Transverse colon (tissue), 4 donors: ENCODE results near the gene SRPK2. TPM values are rescaled to one million over a fixed set of nuclear protein-coding genes. Genes with fewer than 3 reads are reported as not detected.
A peak's percentile ranks its signal among the peaks of the same experiment; 100 is the strongest.
"Not testable (repeated sequence)": the region's sequence is repeated elsewhere in the genome, so short reads cannot be mapped to it uniquely, and the experiment has no call there.

Experiments
- DNase-seq: peaks from one replicate; pipeline ENCODE4 v3.0.0-alpha.2; 2019
- H3K27ac ChIP-seq, 4 donors: fragments of 200-600 bp; sonication (generic); 2 replicates each; pipeline ENCODE4 v1.5.1; 2016 to 2018; ENCODE audit warnings: inconsistent platforms in 4 of 4
- H3K27me3 ChIP-seq: fragments of 200-600 bp; sonication (generic); 2 replicates; pipeline ENCODE4 v1.5.1; 2017; ENCODE audit warnings: inconsistent platforms
- H3K36me3 ChIP-seq, 4 donors: fragments of 200-600 bp; sonication (generic); 2 replicates each; pipeline ENCODE4 v1.5.1; 2017 to 2019; ENCODE audit warnings: inconsistent platforms in 4 of 4
- H3K4me1 ChIP-seq, 4 donors: fragments of 200-600 bp; sonication (generic); 2 replicates each; pipeline ENCODE4 v1.5.1; 2017 to 2020; ENCODE audit warnings: inconsistent platforms in 4 of 4
- H3K4me3 ChIP-seq, 4 donors: fragments of 200-600 bp; sonication (generic); 1 replicate in 1 of 4; 2 replicates in 3 of 4; pipeline versions ENCODE4 v1.5.1 to v1.6.1; 2017 to 2019; ENCODE audit warnings: inconsistent platforms in 4 of 4
- H3K9me3 ChIP-seq, 2 donors: fragments of 200-600 bp; sonication (generic); 2 replicates each; pipeline ENCODE4 v1.5.1; 2017 to 2019; ENCODE audit warnings: inconsistent platforms in 2 of 2
- EP300 ChIP-seq: sonication (generic); formaldehyde crosslinking; IDR thresholded peaks from one replicate; pipeline ENCODE4 v1.6.1; 2017; ENCODE audit warnings: antibody characterized with exemption, low read depth
- POLR2A ChIP-seq: fragments of 450-650 bp; IDR thresholded peaks from one replicate; pipeline ENCODE4 v1.6.1; 2016; ENCODE audit warnings: antibody characterized with exemption, mild to moderate bottlenecking, moderate library complexity
- POLR2AphosphoS5 ChIP-seq, 3 donors: sonication (generic); formaldehyde crosslinking; IDR thresholded peaks; one replicate each; pipeline ENCODE4 v1.6.1; 2016; ENCODE audit warnings: antibody characterized with exemption in 3 of 3
- WGBS, 2 donors: methylation state at CpG; one replicate each; pipeline ENCODE4 v1.1.5; 2018; ENCODE audit warnings: low coverage in 1 of 2; 5-methylcytosine and 5-hydroxymethylcytosine counted together
- in situ Hi-C, 4 donors: fragments of 200-750 bp; cut with MboI; loops; one replicate each; pipeline versions ENCODE4 v1.15.0 to v1.15.1; 2017; ENCODE audit warnings: low sequenced_read_pairs in 3 of 4, low pct_ligation_motif_present in 1 of 4, low pct_unique_long_range_greater_than_20kb in 1 of 4
- intact Hi-C: fragments of 100-400 bp; cut with DNase I; formaldehyde crosslinking; loops from one replicate; pipeline ENCODE4 v1.15.1; 2023; ENCODE audit warnings: low total_unique reads
- total RNA-seq, 4 donors: library from RNA; depleted of rRNA; stranded (reverse); fragments of >200 nt; gene quantifications; one replicate each; pipeline ENCODE4 v1.1.0, GENCODE V29; 2016
- TF ChIP-seq, protein P1 (sequence below), 5 experiments: fragments of 200-600 bp in 3 of 5; fragments of 450-650 bp in 2 of 5; sonication (generic) in 3 of 5; IDR thresholded peaks; 1 replicate in 2 of 5; 2 replicates in 3 of 5; pipeline ENCODE4 v1.5.1; 2016 to 2017; ENCODE audit warnings: antibody characterized with exemption in 5 of 5, inconsistent platforms in 3 of 5, mild to moderate bottlenecking in 2 of 5, moderate library complexity in 1 of 5

Gene SRPK2
- total RNA-seq, 4 donors from 2014 or later, result 18.3 to 93.1 (median 43.8) TPM

DNA sequence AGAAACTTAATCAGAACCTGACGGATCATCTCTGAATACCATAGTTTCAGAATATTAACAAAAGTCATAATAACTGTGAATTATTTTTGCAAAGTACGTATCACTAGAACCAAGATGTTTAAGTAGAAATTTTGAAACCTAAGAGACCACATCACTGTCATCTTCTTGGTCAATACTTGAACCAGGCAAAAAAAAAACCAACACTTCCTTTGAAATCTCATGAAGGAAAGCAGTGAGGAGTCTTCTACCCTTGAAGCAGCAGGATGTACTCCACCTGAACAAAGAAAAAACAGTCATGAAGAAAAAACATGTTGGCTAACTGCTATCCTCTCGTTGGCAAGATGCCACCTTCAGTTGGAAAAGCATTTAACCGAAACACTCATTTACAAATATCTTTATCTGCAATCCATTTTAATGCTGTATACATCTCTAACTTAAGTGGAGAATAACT is 82.4 kb downstream of the SRPK2 start:
- Histone ChIP-seq H3K27ac (no peak overlapping the region), H3K36me3 (no peaks in the 10 kb centered on the region), H3K4me3 (no peak overlapping the region), H3K27me3 (no peaks in the 10 kb centered on the region), H3K9me3 (no peaks in the 10 kb centered on the region), H3K4me1 (peaks cover 0 to 38% (median 23%) of the 10 kb centered on the region in 4 donors)
- intact Hi-C loops (no loop called here), in situ Hi-C loops (no loop called here)
- DNase-seq, result no peak
- 52 to 56% methylated on average over 4 of the region's 4 CpGs for WGBS, 2 donors
- TF ChIP-seq EP300, result no peak
- TF ChIP-seq, protein P1, sequence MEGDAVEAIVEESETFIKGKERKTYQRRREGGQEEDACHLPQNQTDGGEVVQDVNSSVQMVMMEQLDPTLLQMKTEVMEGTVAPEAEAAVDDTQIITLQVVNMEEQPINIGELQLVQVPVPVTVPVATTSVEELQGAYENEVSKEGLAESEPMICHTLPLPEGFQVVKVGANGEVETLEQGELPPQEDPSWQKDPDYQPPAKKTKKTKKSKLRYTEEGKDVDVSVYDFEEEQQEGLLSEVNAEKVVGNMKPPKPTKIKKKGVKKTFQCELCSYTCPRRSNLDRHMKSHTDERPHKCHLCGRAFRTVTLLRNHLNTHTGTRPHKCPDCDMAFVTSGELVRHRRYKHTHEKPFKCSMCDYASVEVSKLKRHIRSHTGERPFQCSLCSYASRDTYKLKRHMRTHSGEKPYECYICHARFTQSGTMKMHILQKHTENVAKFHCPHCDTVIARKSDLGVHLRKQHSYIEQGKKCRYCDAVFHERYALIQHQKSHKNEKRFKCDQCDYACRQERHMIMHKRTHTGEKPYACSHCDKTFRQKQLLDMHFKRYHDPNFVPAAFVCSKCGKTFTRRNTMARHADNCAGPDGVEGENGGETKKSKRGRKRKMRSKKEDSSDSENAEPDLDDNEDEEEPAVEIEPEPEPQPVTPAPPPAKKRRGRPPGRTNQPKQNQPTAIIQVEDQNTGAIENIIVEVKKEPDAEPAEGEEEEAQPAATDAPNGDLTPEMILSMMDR (IDR thresholded peaks at IDR 0.05), result no peak
- no peak for TF ChIP-seq POLR2AphosphoS5 (IDR thresholded peaks at IDR 0.05)
- no peak for TF ChIP-seq POLR2A

DNA sequence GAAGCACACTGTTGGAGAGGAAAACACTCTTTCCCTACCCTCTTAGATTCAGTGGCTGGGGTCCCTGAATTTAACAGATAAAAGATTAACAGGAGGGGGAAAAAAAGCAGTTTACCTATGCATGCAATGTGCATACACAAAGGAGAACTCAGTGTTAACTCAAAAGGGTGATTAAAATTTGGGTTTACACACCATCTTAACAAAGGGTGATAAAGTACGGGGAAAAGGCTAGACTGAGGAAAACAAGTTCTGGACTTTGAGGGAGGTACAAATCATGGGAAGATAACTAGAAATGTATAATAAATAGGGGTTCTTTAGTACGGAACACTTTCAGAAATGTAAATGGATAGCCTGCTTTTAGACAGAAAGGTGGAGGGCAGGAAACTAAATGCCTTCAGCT is 83.1 kb downstream of the SRPK2 start:
- no peak for DNase-seq
- TF ChIP-seq EP300, result no peak
- TF ChIP-seq, protein P1 (IDR thresholded peaks at IDR 0.05), result no peak
- no peak for TF ChIP-seq POLR2AphosphoS5 (IDR thresholded peaks at IDR 0.05)
- no peak for TF ChIP-seq POLR2A
- H3K27ac ChIP-seq, result no peak overlapping the region
- 88 to 90% methylated on average over 2 of the region's 2 CpGs for WGBS, 2 donors
- H3K27me3 ChIP-seq, result no peaks in the 10 kb centered on the region
- intact Hi-C loops (no loop called here), in situ Hi-C loops (no loop called here)
- no peaks in the 10 kb centered on the region for H3K9me3 ChIP-seq
- H3K36me3 ChIP-seq, result no peaks in the 10 kb centered on the region
- H3K4me3 ChIP-seq, result no peak overlapping the region
- peaks cover 0 to 38% (median 23%) of the 10 kb centered on the region in 4 donors for H3K4me1 ChIP-seq

DNA sequence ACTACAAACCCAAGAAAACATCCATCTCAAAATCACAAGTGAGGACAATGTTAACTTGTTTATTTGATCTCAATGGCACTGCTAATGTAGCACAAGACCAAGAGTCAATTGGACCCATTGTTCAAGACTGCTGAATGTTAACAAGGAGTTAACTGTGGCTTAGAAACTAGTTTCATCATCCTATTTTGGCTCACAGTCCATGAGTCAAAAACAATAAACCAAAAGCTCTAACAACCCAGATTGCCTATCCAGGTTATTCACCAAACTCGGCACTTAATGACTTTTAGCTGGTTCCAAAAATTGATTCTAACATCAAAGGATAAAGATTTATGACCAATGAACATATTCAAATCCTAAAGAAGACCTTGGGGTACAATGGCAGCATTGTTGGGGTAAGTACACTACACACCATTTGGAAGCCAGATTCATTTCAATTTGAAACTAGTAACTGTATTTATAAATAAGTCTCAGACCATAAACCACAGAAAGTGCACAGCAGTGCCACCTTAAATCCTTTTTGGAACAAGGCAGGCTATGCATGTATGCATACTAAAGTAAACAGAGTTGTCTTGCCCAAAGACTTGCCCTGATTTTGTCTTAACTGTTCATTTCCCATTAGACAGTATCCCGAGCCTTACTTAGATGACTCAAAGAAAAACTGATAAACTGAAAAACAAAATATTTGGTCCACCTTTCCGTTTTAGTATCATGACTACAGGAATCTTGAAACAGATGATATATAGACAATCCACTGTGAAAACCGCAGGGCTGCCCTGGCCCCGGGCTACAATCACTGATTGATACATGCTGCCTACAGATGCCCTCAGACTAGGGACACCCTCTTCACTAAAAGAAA is 84.5 kb downstream of the SRPK2 start:
- Histone ChIP-seq H3K27ac (peak overlapping the region in 2 of 4 donors; percentile 3 to 18), H3K27me3 (no peaks in the 10 kb centered on the region), H3K9me3 (no peaks in the 10 kb centered on the region), H3K4me1 (peaks cover 0 to 32% (median 21%) of the 10 kb centered on the region in 4 donors), H3K4me3 (no peak overlapping the region), H3K36me3 (no peaks in the 10 kb centered on the region)
- no peak for DNase-seq
- 16% methylated on average over 4 to 5 of the region's 5 CpGs for WGBS, 2 donors
- TF ChIP-seq EP300 (no peak), POLR2A (no peak), POLR2AphosphoS5 (IDR thresholded peaks at IDR 0.05) (no peak)
- TF ChIP-seq, protein P1 (IDR thresholded peaks at IDR 0.05), result no peak
- intact Hi-C loops, result no loop called here
- in situ Hi-C loops, result no loop called here

DNA sequence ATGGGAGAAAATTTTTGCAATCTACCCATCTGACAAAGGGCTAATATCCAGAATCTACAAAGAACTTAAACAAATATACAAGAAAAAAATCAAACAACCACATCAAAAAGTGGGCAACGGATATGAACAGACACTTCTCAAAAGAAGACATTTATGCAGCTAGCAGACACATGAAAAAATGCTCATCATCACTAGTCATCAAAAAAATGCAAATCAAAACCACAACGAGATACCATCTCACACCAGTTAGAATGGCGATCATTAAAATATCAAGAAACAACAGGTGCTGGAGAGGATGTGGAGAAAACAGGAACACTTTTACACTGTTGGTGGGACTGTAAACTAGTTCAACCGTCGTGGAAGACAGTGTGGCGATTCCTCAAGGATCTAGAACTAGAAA is 88.1 kb downstream of the SRPK2 start:
- H3K9me3 ChIP-seq, H3K36me3 ChIP-seq, H3K27me3 ChIP-seq, DNase-seq, H3K4me3 ChIP-seq, intact Hi-C loops, in situ Hi-C loops, H3K27ac ChIP-seq: not testable (repeated sequence)
- WGBS, 2 donors, result 77 to 84% methylated on average over 4 to 6 of the region's 6 CpGs
- peaks cover 0 to 22% (median 10%) of the 10 kb centered on the region in 4 donors for H3K4me1 ChIP-seq
